Stimulated activated CD8-positive, alpha-beta memory T cell treated with anti-CD3 and anti-CD28 coated beads, Interleukin-7, amount 100 ng/mL, for 4 hours (primary cell): ENCODE data around the gene CLINT1.
A peak's percentile ranks its signal among the peaks of the same experiment; 100 is the strongest.
"Not testable (repeated sequence)": the region's sequence is repeated elsewhere in the genome, so short reads cannot be mapped to it uniquely, and the experiment has no call there.

Source experiments
- DNase-seq, 2 donors: peaks; one replicate each; pipeline ENCODE4 v3.0.0-alpha.2; 2020; ENCODE audit warnings: low read depth in 2 of 2

Gene CLINT1

GRCh38 chr5:157858527-157859226 is at the start of gene CLINT1:
Gene CLINT1 (minus strand): TSS chr5:157859145. CDS start chr5:157858970, 175 bp downstream.
- DNase-seq: peak; percentile 70 to 84

- DNase-seq: no peak
These were observed 49.5 kb upstream of the CLINT1 start for GRCh38 chr5:157908459-157908858.

- DNase-seq: no peak
These were observed 48.5 kb upstream of the CLINT1 start for GRCh38 chr5:157907479-157907878.

GRCh38 chr5:157903117-157903450 is 44.1 kb upstream of the CLINT1 start:
- no peak for DNase-seq

GRCh38 chr5:157902449-157903116 is 43.6 kb upstream of the CLINT1 start:
- no peak for DNase-seq

- no peak for DNase-seq
These were observed 41.7 kb upstream of the CLINT1 start for GRCh38 chr5:157900644-157901043.

GRCh38 chr5:157893611-157894010 is 34.7 kb upstream of the CLINT1 start:
- DNase-seq: no peak

GRCh38 chr5:157892974-157893373 is 34.0 kb upstream of the CLINT1 start:
- no peak for DNase-seq

GRCh38 chr5:157890836-157891597 is 32.1 kb upstream of the CLINT1 start:
- DNase-seq: no peak

- no peak for DNase-seq
These were observed 30.0 kb upstream of the CLINT1 start for GRCh38 chr5:157888814-157889532.

GRCh38 chr5:157886796-157887380 is 27.9 kb upstream of the CLINT1 start:
- no peak for DNase-seq

GRCh38 chr5:157885051-157885450 is 26.1 kb upstream of the CLINT1 start:
- DNase-seq: not testable (repeated sequence)

- not testable (repeated sequence) for DNase-seq
These were observed 22.6 kb upstream of the CLINT1 start for GRCh38 chr5:157881498-157881897.

- no peak for DNase-seq
These were observed 18.9 kb upstream of the CLINT1 start for GRCh38 chr5:157877821-157878220.

GRCh38 chr5:157874861-157875260 is 15.9 kb upstream of the CLINT1 start:
- DNase-seq: no peak

- DNase-seq: no peak
These were observed 12.2 kb upstream of the CLINT1 start for GRCh38 chr5:157870837-157871834.

- no peak for DNase-seq
These were observed 8.9 kb upstream of the CLINT1 start for GRCh38 chr5:157867751-157868387.

- no peak for DNase-seq
These were observed 7.6 kb upstream of the CLINT1 start for GRCh38 chr5:157866536-157866935.

- DNase-seq: no peak
These were observed 6.8 kb upstream of the CLINT1 start for GRCh38 chr5:157865781-157866180.

- DNase-seq: no peak
These were observed 5.1 kb upstream of the CLINT1 start for GRCh38 chr5:157864067-157864466.
